Erythroblast (primary cell): ENCODE data around the gene CA11.

Source experiments
- DNase-seq, 2 experiments: peaks; one replicate each; lab custom pipeline; 2025; lab: John Stamatoyannopoulos, UW
- GATA1 ChIP-seq: IDR thresholded peaks from 2 replicates; pipeline ENCODE4 v1.6.1; 2011; ENCODE audit warnings: low read depth, mild to moderate bottlenecking, control low read depth, low read length, moderate library complexity
- POLR2A ChIP-seq: IDR thresholded peaks from 2 replicates; pipeline ENCODE4 v1.6.1; 2011; ENCODE audit warnings: mild to moderate bottlenecking, low read length

Gene CA11

DNA sequence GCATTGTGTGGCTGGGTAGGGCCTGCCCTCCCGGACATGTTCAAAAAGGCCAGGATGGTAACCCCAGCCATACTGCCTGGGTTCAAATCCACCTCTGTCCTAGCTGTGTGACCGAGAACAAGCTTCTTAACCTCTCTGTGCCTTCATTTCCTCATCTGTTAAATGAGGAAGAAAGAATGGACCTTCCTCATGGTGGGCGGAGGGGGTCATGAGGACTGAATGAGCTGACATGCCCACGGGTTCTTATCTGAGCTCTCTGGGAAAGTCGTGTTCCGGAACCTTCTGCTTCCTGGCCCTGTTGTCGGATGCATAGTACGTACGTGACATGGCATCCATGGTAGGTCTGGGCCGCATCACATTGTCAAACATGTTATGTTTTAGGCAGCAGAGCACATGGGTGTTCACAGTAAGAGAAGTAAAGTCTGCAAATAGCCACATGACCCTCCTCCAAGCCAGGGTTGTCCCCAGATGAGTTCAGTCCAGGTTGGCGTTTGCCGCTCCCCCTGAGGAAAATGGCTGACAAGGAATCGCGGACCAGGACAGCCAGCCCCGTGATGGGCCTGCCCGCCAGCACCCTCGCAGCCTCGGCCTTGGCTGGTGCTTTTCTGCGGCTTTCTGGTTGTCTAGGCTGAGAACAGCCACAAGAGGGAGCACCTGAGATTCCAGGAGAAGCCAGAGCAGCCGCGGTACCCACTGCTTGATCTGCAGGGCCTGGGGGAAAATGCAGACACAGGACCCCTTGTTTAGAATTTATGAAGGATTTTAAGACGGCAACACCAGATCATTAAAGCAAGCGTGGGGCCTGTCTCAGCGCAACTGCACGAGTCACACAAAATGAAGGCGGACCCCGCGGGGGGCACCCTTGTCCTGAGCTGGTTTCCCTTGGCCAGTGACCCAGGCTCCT is 29.2 kb upstream of the CA11 start:
- TF ChIP-seq GATA1, result no peak
- no peak for TF ChIP-seq POLR2A
- DNase-seq, result peak; percentile 82 to 90

DNA sequence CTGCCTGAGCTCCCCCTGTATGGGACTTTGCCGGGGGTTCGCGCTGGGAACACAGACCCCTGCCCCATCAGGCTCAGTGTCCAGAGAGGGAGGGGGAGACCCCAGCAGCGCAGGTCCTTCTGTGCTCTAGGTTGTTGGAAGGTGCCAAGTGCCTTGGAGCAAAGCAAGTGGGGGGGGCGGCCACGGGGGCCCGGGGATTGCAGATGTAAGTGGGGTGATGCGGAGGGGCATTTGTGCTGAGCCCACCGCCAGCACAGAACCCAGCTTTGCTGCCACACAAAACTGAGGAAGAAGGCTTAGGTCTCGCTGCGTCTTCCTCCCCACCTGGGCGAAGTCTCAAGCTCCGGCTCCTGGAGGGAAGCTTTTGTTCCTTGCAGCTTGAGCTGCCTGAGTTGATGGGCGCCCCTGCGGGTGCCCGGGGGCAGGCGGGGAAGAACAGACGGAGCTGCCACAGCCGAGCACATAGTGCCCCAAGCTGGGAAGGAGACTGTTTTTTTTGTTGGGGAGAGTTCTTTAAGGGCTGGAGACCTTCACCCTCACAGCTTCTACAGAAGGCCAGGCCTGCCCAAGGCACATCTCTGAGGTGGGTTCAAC is 28.3 kb upstream of the CA11 start:
- no peak for DNase-seq
- TF ChIP-seq POLR2A (no peak), GATA1 (no peak)

DNA sequence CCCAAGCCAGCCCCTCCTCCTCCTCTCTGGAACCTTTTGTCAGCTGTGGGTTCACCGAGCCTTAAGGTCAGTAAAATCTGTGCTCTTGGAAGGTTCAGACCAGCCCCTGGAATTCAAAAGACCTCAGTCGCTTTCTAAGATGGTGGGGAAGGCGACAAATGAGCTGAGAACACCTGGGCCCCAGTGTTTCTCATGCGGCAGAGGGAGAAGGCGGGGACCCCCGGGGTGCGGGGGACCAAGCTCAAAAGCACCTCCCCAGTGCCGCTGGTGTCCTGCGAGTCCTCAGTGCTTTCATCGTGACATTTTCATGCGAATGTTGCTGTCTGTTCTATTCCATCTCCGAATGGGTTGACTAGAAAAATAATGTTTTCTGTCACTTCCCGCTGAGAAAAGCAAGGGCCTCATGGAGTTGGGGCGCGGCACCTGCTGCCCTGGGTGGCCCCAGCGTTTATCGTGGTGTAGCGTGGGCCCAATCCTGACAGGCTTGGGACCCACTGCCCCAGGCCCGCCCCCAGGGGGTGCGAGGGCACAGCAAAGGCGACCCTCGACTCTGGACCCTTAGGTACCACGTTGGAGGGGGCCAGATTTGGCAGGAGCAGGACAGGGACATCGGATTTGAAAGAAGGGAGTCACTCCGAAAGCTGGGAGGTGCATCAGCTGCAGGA is 27.6 kb upstream of the CA11 start:
- TF ChIP-seq POLR2A (no peak), GATA1 (no peak)

DNA sequence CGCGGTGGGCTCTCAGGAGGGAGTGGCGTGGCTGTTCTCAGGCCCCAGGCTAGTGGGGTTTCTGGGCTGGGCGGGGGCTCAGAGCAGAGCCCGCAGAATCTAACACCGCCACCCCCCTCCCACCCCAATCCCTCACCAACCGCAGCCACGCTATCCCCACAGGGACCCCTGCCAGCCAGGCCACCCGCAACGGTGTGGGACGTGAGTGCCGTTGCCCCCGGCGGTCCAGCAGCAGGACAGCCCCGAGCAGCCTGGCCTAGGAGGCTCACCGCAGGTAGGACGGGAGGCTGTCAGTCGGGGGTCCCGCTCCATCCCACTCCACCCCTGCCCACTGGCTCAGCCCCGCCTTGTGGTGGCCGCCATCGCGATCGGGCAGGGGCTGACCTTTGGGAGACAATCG is 27.0 kb upstream of the CA11 start, which contains the start of gene NTN5:
NTN5 (minus strand) TSS at position 24 of the 400 bp plus-strand sequence. CDS start 2,031 bp downstream, outside the sequence.
- DNase-seq, result no peak
- TF ChIP-seq GATA1, result no peak
- TF ChIP-seq POLR2A, result no peak

More for the DNA sequence above, 27.6 kb upstream of the CA11 start:
- DNase-seq, result no peak

DNA sequence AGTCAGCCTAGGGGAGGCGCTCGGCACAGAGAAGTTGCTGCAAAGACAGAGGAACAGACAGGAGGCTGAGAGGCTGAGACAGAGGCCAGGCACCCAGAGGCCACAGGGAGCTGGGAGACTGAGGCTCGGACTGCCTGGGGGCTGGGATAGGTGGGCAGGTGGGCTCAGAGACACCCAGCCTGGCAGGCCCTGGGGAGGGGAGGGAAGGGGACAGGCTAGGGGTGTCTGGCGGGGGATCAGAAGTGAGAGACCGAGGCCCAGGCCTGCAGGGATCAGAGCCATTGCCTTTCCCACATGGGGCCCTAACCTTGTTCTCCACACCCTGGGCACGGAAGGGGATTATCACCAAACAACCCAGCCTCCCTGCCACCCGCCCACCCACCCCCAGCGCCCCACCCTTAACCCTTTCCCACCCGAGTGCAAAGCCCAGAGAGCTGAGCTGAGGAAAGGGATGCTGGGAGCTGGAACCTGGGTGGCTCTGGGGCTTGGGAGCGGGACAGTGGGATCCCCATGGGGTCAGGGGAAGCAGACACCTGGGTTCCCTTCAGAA is 25.5 kb upstream of the CA11 start:
- DNase-seq, result no peak

DNA sequence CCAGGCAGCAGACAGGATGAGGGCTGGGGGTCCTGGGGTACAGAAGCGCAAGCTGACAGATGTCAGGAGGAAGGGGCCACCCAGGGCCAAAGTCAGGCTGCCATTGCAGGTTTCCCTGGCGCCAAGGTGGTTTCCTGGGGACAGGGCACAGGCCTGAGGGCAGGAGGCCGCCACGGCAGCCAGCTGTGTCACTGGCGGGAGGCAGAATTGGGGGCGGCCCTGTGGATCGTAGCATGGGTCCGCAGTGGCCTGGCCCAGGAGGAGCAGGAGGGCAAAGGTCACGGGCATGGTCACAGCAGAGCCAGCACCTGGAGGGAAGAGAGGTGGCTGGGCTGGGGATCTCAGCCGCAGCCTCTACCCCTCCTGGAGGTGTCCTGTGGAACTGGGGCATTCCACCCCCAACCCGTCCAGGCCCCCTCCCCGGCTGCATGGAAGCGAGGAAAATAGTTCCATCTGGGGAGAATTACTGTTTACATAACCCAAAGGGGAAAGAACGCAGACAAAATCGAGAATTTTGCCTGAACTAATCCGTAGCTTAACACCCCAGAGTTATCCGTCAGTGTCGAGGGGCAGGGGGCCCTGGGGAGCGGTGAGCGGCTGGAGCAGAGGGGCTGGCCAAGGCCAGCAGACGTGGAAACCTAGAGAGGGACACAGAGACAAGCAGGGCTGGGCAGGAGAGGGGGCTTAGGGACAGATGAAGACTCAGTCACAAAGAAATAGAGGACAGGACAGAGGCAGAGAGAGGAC is 24.9 kb upstream of the CA11 start:
- DNase-seq, result no peak
- TF ChIP-seq POLR2A (no peak), GATA1 (no peak)

More for the DNA sequence above, 25.5 kb upstream of the CA11 start:
- TF ChIP-seq POLR2A (no peak), GATA1 (no peak)

DNA sequence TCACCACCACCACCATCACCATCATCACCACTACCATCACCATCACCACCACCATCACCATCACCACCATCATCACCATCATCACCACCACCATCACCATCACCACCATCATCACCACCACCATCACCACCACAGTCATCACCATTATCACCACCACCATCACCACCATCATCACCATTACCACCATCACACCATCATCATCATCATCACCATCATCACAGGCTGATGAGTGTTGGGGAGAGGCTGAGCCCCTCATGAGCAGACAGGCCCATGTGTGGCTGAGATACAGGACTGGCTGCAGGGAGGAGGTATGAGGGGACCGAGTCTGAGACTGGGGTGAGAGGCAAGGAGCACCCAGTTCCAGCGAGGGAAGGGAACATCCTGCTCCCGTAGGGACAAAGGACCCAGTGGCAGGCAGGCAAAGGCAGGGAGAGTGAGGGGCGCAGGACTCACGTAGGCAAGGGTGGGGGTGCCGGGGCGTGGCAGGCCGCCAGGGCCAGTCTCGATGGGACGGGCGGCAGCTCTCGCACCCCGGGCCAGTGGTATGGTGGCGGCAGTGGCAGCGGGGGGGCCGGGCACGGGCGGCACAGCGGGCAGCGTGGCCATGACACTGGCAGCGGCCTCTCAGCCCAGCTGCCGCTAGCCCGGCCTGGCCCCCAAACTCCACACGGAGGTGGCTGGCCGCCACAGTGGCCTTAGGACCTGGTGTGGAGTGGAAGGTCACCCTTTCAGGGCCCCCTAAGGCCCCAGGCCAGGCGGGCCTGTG is 24.1 kb upstream of the CA11 start:
- no peak for TF ChIP-seq POLR2A
- TF ChIP-seq GATA1, result no peak
- no peak for DNase-seq

DNA sequence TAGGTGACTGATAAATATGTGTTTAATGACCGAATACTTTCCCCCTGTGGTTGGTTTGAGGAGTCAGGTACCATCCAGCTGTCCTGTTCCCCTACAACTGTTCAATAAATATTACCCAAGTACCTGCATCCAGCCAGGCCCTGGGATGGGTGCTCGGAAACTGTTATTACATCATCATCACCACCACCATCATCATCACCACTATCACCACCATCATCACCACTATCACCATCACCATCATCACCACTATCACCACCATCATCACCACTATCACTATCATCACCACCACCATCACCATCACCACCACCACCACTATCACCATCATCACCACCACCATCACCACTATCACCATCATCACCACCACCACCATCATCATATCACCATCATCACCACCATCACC is 22.8 kb upstream of the CA11 start:
- DNase-seq, result no peak
- no peak for TF ChIP-seq POLR2A
- TF ChIP-seq GATA1, result no peak

DNA sequence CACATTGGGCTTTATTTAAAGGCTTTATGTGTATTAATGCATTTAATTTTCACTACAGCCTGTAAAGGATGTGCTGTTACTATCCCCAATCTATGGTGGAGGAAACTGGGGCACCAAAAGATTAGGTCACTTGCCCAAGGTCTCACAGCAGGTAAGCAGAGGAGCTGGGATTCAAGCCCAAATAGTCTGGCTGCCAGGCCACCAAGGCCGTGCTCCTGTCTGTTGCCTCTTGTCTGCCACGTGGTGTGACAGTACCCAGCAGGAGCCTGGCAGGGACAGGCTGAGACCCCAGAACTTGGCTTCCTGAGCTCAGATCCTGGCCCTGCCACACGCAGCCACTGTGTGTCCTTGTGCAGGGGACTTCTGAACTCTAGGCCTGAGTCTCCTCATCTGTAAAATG is 22.3 kb upstream of the CA11 start:
- TF ChIP-seq POLR2A, result no peak
- no peak for TF ChIP-seq GATA1
- DNase-seq, result no peak

DNA sequence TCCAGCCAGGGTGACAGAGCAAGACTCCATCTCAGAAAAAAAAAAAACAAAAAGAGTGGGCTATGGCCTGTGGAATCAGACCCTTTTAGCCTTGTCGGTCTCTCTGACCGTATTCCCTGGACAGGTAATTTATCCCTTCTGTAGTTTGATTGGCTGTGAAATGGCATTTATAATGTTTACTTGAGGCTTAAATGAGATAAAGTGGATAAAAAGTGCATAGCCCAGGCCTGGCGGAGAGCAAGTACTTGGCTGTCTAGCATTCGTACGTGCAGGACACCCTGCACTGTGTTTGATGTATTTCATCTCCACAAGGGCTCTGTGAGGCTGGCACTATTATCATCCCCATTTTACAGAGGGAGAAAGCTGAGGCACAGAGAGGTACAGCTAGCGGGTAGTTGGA is 19.8 kb upstream of the CA11 start:
- TF ChIP-seq POLR2A (no peak), GATA1 (no peak)
- DNase-seq, result no peak

DNA sequence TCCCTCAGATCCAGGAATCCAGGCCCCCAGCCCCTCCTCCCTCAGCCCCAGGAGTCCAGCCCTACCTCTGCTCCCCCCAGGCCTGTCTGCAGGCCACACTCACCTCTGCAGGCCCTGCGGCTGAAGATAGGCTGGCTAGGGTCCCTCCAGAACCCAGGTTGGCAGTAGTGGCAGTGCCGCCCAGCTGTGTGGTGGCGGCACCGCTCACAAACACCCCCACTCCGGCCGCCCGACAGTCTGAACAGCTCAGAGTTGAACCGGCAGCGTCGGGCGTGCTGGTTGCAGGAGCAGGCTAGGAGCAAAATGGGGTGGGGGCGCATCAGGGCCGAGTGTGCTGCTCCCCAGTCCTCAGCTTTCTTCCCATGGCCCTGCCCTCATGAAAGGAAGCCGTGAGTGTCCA is 18.5 kb upstream of the CA11 start:
- TF ChIP-seq GATA1 (no peak), POLR2A (no peak)
- no peak for DNase-seq

DNA sequence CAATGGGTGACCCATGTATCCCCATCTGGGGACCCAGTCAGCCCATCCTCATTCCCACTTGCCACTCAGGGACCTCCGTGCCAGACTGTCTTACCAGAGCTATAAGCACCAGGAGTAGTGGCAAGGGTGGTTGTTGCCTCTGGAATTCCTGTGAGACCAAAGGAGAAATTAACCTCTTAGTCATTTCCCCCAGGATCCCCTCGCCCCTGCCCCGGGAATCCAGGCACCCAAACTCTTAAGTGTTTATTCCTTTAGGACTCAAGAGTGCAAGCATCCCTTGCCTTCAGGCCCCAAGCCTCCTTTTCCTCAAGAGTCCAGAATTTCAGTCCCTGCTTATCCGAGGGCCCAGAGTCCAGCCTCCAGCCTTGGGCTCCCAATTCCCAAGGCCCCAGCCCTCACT is 17.7 kb upstream of the CA11 start:
- DNase-seq, result no peak
- no peak for TF ChIP-seq GATA1
- no peak for TF ChIP-seq POLR2A
